K562 (cell line): ENCODE measurements around the gene DLK1. TPM values are rescaled to one million over a fixed set of nuclear protein-coding genes. Genes with fewer than 3 reads are reported as not detected.

Experiments
- ATAC-seq: fragments of 200-7000 bp; cut with Tn5 transposase; 3 replicates; pipeline ENCODE4 v1.9.1; 2020; ENCODE audit warnings: moderate library complexity
- BruUV-seq: library from RNA; stranded (reverse); fragments of 400-500 nt; replicated peaks from 2 replicates; lab custom pipeline; 2021; lab: Mats Ljungman, UMichigan
- CTCF ChIA-PET: fragments of 300-600 bp; formaldehyde crosslinking; extraction: SDS; loops from one replicate; lab custom pipeline; 2021; ENCODE audit warnings: low intra/inter-chr PET ratio; lab: Yijun Ruan, JAX
- POLR2A ChIA-PET: fragments of 300-600, 350-650 bp; sonication (Branson Sonifier 250); formaldehyde crosslinking; extraction: SDS; loops from one replicate; lab custom pipeline; 2021; ENCODE audit warnings: antibody characterized with exemption, inconsistent platforms; lab: Yijun Ruan, JAX
- DNase-seq, 4 experiments: peaks; one replicate each; pipeline versions ENCODE4 v3.0.0 to v3.0.0-alpha.2; 2011 to 2018; ENCODE audit warnings: low spot score in 3 of 4, mixed read lengths in 3 of 4; ENCODE audit errors: extremely low read depth in 1 of 4
- FAIRE-seq: peaks from 2 replicates; lab custom pipeline; 2011; peaks lifted over from hg19 to GRCh38; lab: Jason Lieb, UNC
- H2AFZ ChIP-seq: 2 replicates; pipeline ENCODE4 v1.6.0; 2011; ENCODE audit warnings: low read depth, low read length, control low read depth, inconsistent platforms
- H3K27ac ChIP-seq: fragments of 200-600 bp; 3 replicates; pipeline ENCODE4 v1.8.0; 2011; ENCODE audit warnings: low read depth, mild to moderate bottlenecking, control low read depth, inconsistent platforms, low read length, moderate library complexity, mixed read lengths; ENCODE audit errors: extremely low read depth
- H3K27me3 ChIP-seq, 2 experiments: fragments of 300-600 bp in 1 of 2; 2 replicates in 1 of 2; 3 replicates in 1 of 2; pipeline versions ENCODE4 v1.6.0 to v1.8.0; 2011; ENCODE audit warnings: inconsistent platforms in 2 of 2, low read length in 2 of 2, mild to moderate bottlenecking in 1 of 2, mixed read lengths in 1 of 2, moderate library complexity in 1 of 2; ENCODE audit not compliant: control insufficient read depth in 2 of 2, insufficient read depth in 2 of 2
- H3K36me3 ChIP-seq: fragments of 300-600 bp; 3 replicates; pipeline ENCODE4 v1.8.0; 2011; ENCODE audit warnings: mild to moderate bottlenecking, low read length, inconsistent platforms; ENCODE audit not compliant: control insufficient read depth, insufficient read depth
- H3K4me1 ChIP-seq, 2 experiments: fragments of 200-600 bp in 1 of 2; replicated peaks in 1 of 2; 2 replicates in 1 of 2; 3 replicates in 1 of 2; pipeline versions ENCODE4 v1.5.1 to v1.8.0; 2011; ENCODE audit warnings: inconsistent platforms in 2 of 2, low read length in 2 of 2, mild to moderate bottlenecking in 1 of 2, mixed read lengths in 1 of 2, moderate library complexity in 1 of 2; ENCODE audit not compliant: control insufficient read depth in 2 of 2, insufficient read depth in 2 of 2
- H3K4me2 ChIP-seq: 2 replicates; pipeline ENCODE4 v1.6.1; 2011; ENCODE audit warnings: low read length, control low read depth, inconsistent platforms, mixed read lengths; ENCODE audit not compliant: insufficient read depth
- H3K4me3 ChIP-seq: fragments of 200-600 bp; sonication (generic), shearing (Covaris generic); 2 replicates; pipeline ENCODE4 v1.5.1; 2016; ENCODE audit warnings: control low read depth, inconsistent platforms
- H3K79me2 ChIP-seq: fragments of 200-600 bp; 3 replicates; pipeline ENCODE4 v1.8.0; 2011; ENCODE audit warnings: low read length, inconsistent platforms; ENCODE audit not compliant: control insufficient read depth, insufficient read depth
- H3K9ac ChIP-seq, 2 experiments: 2 replicates each; pipeline versions ENCODE4 v1.6.0 to v1.6.1; 2011; ENCODE audit warnings: low read depth in 2 of 2, low read length in 2 of 2, control low read depth in 1 of 2, inconsistent platforms in 1 of 2, mild to moderate bottlenecking in 1 of 2, mixed read lengths in 1 of 2; ENCODE audit not compliant: insufficient read depth in 1 of 2
- H3K9me1 ChIP-seq: one replicate; pipeline ENCODE4 v1.6.0; 2011; ENCODE audit warnings: inconsistent platforms, mild to moderate bottlenecking, low read length, moderate library complexity; ENCODE audit not compliant: control insufficient read depth, insufficient read depth
- H3K9me3 ChIP-seq: replicated peaks from 2 replicates; pipeline ENCODE4 v1.5.1; 2011; ENCODE audit warnings: low read depth, low read length, inconsistent platforms; ENCODE audit not compliant: control insufficient read depth, insufficient read depth
- H4K20me1 ChIP-seq: replicated peaks from 2 replicates; pipeline ENCODE4 v1.6.1; 2011; ENCODE audit warnings: low read length, inconsistent platforms, mixed read lengths; ENCODE audit not compliant: control insufficient read depth, insufficient read depth
- CHAMP1 ChIP-seq: fragments of 450-650 bp; IDR thresholded peaks from 2 replicates; pipeline ENCODE4 v1.6.1; 2016; ENCODE audit warnings: mild to moderate bottlenecking
- ELK3 ChIP-seq: fragments of 450-650 bp; formaldehyde crosslinking; IDR thresholded peaks from 2 replicates; pipeline ENCODE4 v1.4.0; 2020; ENCODE audit warnings: mild to moderate bottlenecking
- FOSL1 ChIP-seq: fragments of 200-800 bp; sonication (Bioruptor generic); conservative IDR thresholded peaks from 2 replicates; pipeline ENCODE4 v1.6.1; 2016; ENCODE audit warnings: missing genetic modification characterization, missing compliant biosample characterization
- JUND ChIP-seq, 2 experiments: IDR thresholded peaks; 2 replicates in 1 of 2; 3 replicates in 1 of 2; pipeline ENCODE4 v1.6.1; 2011; ENCODE audit warnings: borderline replicate concordance in 2 of 2, low read depth in 2 of 2, low read length in 2 of 2, improper control_type of control experiment in 1 of 2, missing biosample characterization in 1 of 2, missing genetic modification characterization in 1 of 2, missing genetic modification reagents in 1 of 2
- ZBTB8A ChIP-seq: fragments of 450-650 bp; IDR thresholded peaks from 2 replicates; pipeline ENCODE4 v1.6.1; 2018; ENCODE audit warnings: mild to moderate bottlenecking, moderate library complexity; ENCODE audit not compliant: partially characterized antibody
- ZNF12 ChIP-seq: sonication (generic); formaldehyde crosslinking; IDR thresholded peaks from 2 replicates; pipeline ENCODE4 v1.4.0; 2020; ENCODE audit warnings: mild to moderate bottlenecking, missing genetic modification reagents
- ZNF592 ChIP-seq: fragments of 450-650 bp; IDR thresholded peaks from 2 replicates; pipeline ENCODE4 v1.6.1; 2017; ENCODE audit warnings: antibody characterized with exemption, mild to moderate bottlenecking
- ZNF699 ChIP-seq: fragments of 250-450 bp; sonication (Bioruptor Pico); IDR thresholded peaks from 2 replicates; pipeline ENCODE4 v1.8.0; 2021; ENCODE audit warnings: mild to moderate bottlenecking, moderate library complexity; ENCODE audit not compliant: insufficient replicate concordance
- WGBS: fragments of 100-300 bp; shearing (Covaris generic); methylation state at CpG from one replicate; pipeline ENCODE4 v1.1.6; 2016; ENCODE audit warnings: low coverage, mixed read lengths; ENCODE audit not compliant: insufficient coverage; ENCODE audit errors: missing lambda C conversion rate; 5-methylcytosine and 5-hydroxymethylcytosine counted together
- in situ Hi-C: fragments of 300-500 bp; cut with MboI; formaldehyde crosslinking; loops from 4 replicates; pipeline ENCODE4 v1.15.0; 2018; ENCODE audit warnings: inconsistent platforms, mixed read lengths
- intact Hi-C: fragments of 100-400 bp; cut with micrococcal nuclease; formaldehyde crosslinking; loops from 2 replicates; pipeline ENCODE4 v1.14.2; 2022
- polyA plus RNA-seq, 8 experiments: library from polyadenylated mRNA; depleted of rRNA in 4 of 8; stranded (reverse) in 5 of 8; unstranded in 3 of 8; fragments of >200 nt; fragmentation: Nextera tagmentation in 2 of 8; fragmentation: Illumina TruSeq in 1 of 8; extraction: Ambion mirVana in 2 of 8; extraction: Trizol in 1 of 8; gene quantifications; 2 replicates each; pipeline versions ENCODE4 v1.2.1 to v1.2.3, GENCODE V29; 2011 to 2014; ENCODE audit warnings: inconsistent platforms in 1 of 8, missing spikeins in 1 of 8
- total RNA-seq, 7 experiments: library from RNA; depleted of rRNA in 6 of 7; stranded (reverse); fragments of >200 nt in 6 of 7; fragmentation: Illumina TruSeq in 2 of 7; extraction: Trizol in 2 of 7; gene quantifications; 2 replicates each; pipeline versions ENCODE4 v1.2.1 to v1.2.3, GENCODE V29; 2011 to 2021; ENCODE audit warnings: low replicate concordance in 1 of 7

DLK1 gene
- total and polyA plus RNA-seq, 9 of the 15 experiments (the other 6 are each of a cell fraction or from before 2014, with no cell fraction given), result 4.4 to 97.2 (median 15.3) TPM

GRCh38 chr14:100755649-100756048 is 29.0 kb downstream of the DLK1 start (continued):
- TF ChIP-seq CHAMP1, result peak; percentile 78; the same call in 1 of the 2 replicates
- TF ChIP-seq, all 486 proteins: peak for 75

- peaks cover 0 to 7% of the 10 kb centered on the region in 2 experiments; a peak in 2 of 5 replicates for H3K4me1 ChIP-seq
- no peak for TF ChIP-seq ZBTB8A
- TF ChIP-seq ELK3 (CRISPR knock-in tag), result no peak
- TF ChIP-seq JUND (IDR thresholded peaks at IDR 0.05; ENCODE audit: borderline replicate concordance, low read depth, low read length), result peak; percentile 23; the same call in 1 of the 2 replicates
- no peak for TF ChIP-seq JUND (tag; IDR thresholded peaks at IDR 0.05; ENCODE audit: borderline replicate concordance, low read depth, low read length)
- no peak for TF ChIP-seq ZNF699 (CRISPR knock-in tag)
- TF ChIP-seq FOSL1 (tag), result peak; percentile 90
- no peak for TF ChIP-seq ZNF12 (CRISPR knock-in tag)
- peak; percentile 1; the same call in 1 of the 2 replicates for TF ChIP-seq ZNF592
- H3K27me3 ChIP-seq, result no peaks in the 10 kb centered on the region
- H3K36me3 ChIP-seq, result no peaks in the 10 kb centered on the region
- no peaks in the 10 kb centered on the region for H3K79me2 ChIP-seq
- no peaks in the 10 kb centered on the region for H4K20me1 ChIP-seq
- H3K9me1 ChIP-seq, result no peaks in the 10 kb centered on the region
- in situ Hi-C loops, result no loop called here
- no TSS peak for BruUV-seq
- peak overlapping the region; percentile 59 for H2AFZ ChIP-seq
- ChIA-PET POLR2A (interaction anchor here (0.5 to 0.7 kb wide), 3 partner anchors 27 to 43 kb away, joined by 3 to 4 read pairs (median 3); no protein-coding TSS in a partner anchor), CTCF (no interaction called here)
- H3K9me3 ChIP-seq, result no peaks in the 10 kb centered on the region; the same call in 1 of the 2 replicates
- H3K4me3 ChIP-seq, result no peak overlapping the region
- H3K27ac ChIP-seq, result peak overlapping the region; percentile 46; the same call in 1 of the 3 replicates
- DNase-seq (no peak), FAIRE-seq (no peak), ATAC-seq (no peak)
- intact Hi-C loops, result no loop called here
- WGBS, result 75% methylated on average over 3 of the region's 3 CpGs
- H3K9ac ChIP-seq, result no peak overlapping the region
- no peak overlapping the region for H3K4me2 ChIP-seq
Measured at GRCh38 chr14:100761481-100761880, 34.8 kb downstream of the DLK1 start.
